GM21390 (cell line): Measurements from ENCODE around the gene TUT1.

Experiments used
- ATAC-seq: cut with Tn5 transposase; IDR thresholded peaks from one replicate; pipeline ENCODE4 v1.9.1; 2021; ENCODE audit not compliant: unreplicated experiment

TUT1 gene

DNA sequence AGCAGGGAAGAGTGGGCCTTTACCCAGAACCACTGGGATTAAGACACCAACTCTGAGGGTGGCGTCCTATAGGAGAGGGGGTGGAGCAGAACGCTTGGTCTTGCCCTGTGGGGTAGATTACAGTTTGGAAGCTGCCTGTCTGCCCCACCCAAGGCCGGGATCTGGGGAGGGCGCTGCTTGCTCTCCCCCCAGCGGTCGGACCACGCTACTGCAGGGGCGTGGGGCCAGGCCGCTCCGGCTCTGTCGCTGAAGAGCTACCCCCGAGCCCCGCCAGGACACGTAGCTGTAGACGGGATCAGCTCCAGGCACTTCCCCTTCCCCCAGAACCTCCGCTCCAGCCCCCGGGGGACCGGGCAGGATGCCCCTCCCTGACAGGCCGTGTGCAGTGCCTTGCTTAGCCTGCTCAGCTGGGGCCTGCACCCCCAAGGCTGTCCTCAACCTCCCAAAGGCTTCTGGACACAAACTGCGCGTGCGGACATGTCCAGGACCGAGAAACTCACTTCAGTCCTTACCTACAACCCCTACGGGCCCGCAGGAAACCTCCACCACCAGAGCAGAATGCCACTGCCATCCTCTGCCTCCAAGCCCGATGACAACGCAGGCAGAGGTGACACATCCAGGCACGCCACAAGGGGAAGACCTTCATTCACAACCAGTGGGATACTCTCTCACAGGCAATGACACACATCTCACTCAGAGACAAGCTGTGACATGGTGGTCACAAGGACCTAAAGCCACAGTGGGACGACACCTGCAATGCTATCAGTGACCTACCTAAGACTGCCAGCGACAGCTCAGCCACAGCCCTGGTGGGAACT lies 48.4 kb downstream of the TUT1 start:
- peak; percentile 33 for ATAC-seq

DNA sequence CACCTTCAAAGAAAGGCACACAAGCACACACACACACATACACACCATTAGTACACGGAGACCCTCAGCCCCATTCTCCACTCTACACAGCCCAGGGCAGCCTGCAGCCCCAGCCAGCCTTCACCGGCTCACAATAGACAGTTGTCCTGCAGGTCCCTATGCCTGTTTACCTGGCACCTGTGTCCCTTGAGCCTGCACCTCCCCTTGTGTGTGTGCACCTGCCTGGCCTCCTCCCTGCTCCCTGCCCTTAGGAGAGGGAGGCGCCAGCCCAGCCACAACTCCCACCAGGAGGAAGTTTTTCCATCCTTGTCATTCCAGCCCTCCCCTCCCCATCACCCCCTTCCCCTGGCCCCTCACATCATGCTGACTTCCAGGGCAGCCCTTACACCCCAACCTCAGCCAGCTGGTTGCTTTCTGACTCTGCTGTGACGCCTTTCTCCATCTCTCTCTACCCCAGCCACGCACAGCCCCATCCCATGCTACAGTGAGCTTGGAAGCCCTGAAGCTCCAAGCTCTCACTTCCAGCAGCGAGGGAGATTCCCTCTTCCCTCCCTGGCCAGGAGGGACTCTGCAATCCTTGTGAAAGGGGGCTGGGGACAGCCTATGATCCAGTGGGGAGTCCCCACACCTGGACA lies 49.1 kb downstream of the TUT1 start:
- ATAC-seq = no peak

GRCh38 chr11:62540804-62541701 lies 50.3 kb downstream of the TUT1 start:
- ATAC-seq = peak; percentile 45

GRCh38 chr11:62539238-62539925 lies 51.9 kb downstream of the TUT1 start:
- ATAC-seq = no peak

GRCh38 chr11:62538470-62539237 lies 52.7 kb downstream of the TUT1 start:
- no peak for ATAC-seq

- ATAC-seq = no peak
Observed at GRCh38 chr11:62536301-62536957, 54.9 kb downstream of the TUT1 start.

- ATAC-seq = no peak
Observed at GRCh38 chr11:62535802-62536201, 55.5 kb downstream of the TUT1 start.

DNA sequence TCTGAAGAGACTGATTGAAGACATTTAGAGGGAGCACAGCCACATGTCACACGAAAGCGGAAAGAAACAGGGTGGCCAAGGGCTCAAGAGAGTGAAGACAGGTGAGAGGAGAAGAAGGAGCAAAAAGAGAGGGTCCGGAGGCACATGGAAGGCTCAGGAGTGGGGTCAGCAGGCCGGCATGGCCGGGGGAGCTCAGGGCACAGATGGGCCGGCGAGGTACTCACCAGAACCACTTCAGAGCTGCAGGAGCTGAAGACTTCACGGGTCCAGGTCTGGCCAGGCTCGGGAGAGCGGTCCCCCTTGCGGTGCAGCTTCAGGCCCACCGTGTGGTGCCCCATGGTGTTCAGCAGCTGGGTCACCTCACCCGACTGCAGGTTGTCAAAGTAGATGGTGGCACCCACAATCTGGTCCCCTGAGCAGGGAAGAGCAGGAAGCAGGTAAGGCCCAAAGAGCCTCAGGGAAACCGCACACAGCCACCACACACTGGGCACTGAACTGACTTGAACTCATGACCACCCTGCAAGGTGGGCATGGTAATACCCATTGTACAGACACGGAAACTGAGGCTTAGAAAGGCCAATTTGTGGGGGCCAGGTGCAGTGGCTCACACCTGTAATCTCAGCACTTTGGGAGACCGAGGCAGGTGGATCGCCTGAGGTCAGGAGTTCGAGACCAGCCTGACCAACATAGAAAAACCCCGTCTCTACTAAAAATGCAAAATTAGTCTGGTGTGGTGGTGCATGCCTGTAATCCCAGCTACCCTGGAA lies 56.4 kb downstream of the TUT1 start:
- ATAC-seq = no peak

DNA sequence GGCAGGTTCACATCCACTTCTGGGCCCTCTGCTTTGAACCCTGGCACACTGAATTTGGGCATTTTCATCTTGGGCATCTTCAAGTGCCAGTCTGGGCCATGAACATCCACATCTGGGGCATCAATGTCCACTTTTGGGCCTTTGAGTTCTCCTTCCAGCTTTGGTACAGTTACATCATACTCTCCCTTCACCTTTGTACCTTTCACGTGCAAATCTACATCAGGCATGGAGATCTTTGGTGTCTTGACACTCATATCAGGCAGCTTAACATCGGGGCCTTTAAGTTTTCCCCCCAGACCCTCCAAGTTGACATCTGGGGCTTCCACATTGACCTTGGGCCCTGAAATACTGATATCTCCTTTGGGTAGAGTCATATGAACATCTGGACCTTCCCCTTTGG lies 59.2 kb downstream of the TUT1 start:
- ATAC-seq = no peak
